Epidermal melanocyte (primary cell): ENCODE results near the gene KCTD1.

Source experiments
- DNase-seq: peaks from one replicate; pipeline ENCODE4 v3.0.0; 2011; ENCODE audit warnings: low spot score; ENCODE audit not compliant: insufficient read length

Gene KCTD1

GRCh38 chr18:26482569-26482968 lies 65.8 kb downstream of the KCTD1 start:
- DNase-seq: no peak

DNA sequence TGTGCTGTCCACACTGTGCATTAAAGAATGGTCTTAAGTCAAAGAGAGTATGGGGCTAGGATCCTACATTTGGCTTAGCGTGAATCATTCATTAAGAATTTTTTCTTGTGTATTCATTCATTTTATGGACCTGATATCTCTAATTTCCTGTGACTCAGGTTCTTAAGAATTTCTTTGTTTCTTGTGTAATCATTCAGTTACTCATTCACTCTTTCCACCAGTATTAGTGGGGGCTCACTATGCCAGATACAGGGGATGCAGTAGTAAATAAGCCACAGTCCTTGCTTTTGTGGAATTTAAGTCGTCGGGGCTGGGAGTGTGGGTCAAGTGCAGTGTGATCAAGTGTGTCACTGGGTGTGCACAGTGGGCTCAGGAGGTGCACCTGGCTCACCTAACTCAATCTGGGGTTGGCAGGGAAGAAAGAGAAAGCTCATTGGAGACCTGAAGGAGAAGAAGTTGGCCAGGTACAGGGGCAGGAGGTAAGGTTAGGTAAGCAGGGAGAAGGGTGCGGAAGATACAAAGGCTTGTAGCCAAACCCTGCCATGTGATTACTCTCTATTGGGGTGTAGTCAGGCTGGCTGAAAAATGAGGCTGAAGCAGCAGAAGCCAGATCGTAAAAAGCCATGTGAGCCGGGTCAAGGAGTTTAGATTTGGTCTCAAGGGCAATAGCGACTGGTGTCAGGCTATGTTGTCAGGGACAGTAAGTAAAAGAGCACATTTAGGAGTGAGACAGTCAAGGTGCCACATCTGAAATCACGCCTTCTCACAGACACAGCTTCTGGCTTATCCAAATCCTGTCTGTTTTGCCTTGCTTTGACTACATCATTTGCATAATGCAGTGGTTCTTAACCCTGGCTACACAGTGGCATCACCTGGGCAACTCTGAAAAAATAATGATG lies 67.2 kb downstream of the KCTD1 start:
- DNase-seq: no peak

GRCh38 chr18:26479681-26480079 lies 68.7 kb downstream of the KCTD1 start:
- no peak for DNase-seq

DNA sequence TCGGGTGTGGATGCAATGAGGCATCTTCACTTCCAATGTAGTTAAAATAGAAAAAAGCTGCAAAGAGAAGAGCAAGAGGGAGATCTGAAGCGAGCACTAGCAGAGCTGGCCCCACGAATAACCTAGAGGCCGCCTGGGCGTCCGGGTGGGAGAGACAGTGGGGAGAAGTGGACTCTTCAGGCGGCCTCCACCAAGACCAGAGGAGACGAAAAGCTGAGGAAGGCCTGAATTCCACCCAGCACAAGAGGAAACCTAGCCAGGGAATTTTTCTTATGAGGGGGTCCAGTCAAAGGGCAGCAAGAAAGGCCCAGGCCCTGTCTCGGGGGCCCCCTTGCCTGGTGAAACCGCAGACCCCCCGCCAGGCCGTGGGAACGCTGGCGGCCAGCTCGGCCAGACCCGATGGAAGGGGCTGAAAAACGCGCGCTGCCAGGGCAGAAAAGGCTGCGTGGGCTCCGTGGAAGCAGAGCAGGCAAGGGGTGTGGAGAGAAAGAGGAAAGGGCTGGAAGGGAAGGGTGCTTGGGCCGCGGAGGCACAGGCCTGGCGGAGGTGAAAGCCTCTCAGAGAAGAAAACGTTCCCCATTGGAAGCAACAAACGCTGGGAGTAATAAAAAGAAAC lies 69.2 kb downstream of the KCTD1 start:
- no peak for DNase-seq

DNA sequence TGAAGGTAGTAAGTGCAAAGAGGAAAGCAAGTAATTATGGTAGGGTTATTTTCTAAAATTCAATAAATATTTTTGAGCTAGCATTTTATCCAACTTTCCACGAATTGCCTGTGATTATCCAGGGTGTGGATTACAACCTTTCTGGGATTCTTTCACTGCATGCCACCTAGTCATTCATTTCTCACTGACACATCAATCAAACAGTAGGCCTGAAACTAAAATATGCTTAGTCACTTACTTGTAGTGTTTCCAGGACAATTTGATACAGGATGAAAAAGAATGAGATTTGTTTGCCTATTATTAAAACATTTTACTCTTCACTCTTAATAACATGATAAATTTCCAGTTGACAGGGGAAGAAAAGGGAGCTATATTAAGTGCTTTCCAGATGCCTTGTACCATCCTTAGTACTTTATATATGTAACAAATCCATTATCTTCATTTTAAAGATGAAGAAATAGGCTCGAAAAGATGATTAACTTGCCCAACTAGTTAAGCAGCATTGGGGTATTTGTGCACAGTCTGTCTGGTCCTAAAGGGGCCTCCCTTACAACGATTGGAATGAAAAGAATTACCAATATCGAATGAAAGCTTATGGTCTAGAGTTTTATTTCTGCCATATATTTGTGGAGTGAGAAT lies 70.4 kb downstream of the KCTD1 start:
- no peak for DNase-seq

DNA sequence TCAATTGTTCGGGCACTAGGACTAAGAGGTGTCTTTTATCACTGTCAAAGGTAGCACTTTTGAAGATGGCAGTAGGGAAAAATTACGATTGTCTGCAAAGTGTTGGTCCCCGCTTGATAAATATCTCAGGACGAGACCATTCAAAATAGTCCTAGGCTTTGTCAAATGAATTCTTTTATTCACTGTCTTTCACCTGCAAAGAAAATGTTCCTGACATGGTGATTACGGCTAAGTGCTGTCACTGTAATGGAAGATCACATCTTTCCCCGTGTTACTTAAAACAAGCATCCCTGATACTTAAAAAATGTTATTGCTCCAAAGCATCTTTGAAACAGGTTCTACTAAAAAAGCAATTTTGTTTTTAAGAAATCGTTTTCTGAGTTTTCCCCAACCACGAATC lies 71.7 kb downstream of the KCTD1 start:
- no peak for DNase-seq

GRCh38 chr18:26474542-26474941 lies 73.8 kb downstream of the KCTD1 start:
- DNase-seq: no peak

DNA sequence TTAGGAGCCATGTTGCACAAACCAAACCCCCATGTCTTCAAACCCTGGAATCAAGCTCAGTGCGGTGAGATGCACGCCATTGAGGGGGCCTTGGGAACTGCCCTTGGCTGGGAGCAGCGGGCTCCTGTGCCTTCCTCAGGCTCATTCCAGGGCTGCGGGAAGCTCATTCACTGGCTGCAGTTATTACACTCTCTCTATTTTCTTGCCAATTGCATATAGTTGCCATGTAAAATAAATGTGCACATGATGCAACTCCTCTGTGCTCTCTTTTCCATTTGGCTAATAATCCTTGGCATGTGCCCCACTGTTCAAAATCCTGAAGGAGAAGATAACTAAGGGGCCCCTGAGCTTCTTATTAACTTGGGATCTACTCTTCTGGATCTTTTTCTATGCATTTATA lies 74.7 kb downstream of the KCTD1 start:
- DNase-seq: no peak

DNA sequence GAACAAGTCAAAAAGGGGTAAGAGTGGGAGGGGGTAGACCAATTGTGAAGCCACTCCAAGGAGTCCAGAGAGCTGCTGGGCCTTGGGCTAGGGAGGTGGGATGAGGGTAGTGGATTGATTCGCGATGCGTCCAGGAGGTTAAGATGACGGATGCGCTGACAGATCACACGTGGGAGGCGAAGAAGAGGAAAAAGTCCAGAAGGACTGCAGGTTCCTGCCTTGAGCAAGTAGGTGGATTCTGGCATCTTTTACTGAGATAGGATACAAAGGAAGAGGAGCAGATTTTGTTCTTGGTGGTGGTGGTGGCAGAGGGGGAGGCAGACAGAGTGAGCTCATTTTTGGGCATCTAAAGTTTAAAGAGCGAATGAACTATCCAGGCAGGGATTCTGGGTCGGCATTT lies 76.5 kb downstream of the KCTD1 start:
- no peak for DNase-seq

DNA sequence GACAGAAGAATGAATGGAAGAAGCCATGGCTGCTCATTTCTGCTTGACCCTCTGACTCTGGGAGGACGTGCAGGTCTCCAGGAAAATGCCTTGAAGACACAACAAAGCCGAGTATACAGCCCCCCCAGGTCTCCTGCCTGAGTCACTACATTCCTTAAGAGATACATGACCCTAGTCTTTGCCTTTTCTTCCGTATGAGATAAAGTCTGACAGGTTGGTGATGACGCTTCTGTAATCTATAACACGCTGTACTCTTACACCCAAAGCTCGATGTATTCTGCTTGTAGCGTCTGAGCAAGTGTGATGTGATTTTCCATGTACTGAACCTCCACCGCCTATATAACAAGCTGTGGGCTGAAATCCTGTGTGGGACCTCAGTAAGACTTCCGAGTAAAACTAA lies 77.3 kb downstream of the KCTD1 start:
- no peak for DNase-seq

DNA sequence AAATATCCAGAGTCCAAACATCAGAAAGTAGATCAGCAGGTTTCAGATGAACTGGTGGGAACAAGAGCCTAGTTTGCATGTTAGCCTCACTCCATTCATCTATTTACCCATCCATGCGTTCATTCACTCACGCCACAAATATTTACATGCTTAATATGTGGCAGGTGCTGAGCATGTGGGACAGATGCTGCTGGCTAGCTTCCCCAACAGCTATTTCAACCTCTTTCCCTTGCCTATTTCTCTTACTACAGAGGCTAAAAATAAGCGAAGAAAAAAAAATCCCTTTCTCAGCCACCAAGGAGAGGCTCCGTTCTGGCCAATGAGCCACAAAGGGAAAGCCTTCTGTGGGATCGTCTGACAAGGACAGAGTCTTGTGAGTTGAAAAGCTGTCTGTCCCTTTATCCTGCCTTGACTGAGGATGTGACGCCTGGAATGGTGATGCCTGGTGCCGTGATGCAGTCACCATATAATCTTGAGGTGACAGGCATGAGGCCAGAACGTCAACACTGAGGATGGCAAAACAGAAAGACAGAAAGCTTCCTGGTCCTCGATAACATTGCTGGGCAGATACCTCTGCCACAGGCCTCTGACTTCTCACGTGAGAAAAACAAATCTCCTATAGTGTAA lies 78.2 kb downstream of the KCTD1 start:
- DNase-seq: no peak

DNA sequence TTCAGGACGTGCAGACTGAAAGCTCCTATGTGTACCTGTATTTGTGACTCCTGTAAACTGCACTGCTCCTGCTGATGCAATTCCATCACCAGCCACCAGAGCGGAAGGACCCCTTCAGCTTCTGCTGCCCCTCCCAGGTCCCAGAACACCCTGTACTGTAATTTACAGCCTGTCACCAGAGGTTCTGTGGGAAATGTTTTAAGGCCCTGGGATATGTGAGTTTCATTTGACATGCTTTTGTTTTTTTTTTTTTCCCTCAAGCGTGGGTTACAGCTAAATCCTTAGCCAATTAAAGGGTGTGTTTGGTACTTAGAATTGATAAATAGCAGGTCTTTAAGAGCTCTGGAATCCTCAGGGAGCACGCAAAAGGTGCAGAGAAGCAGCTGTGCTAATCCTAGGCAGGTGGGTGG lies 79.4 kb downstream of the KCTD1 start:
- DNase-seq: no peak

- DNase-seq: no peak
Measured at GRCh38 chr18:26466026-26466425, 82.3 kb downstream of the KCTD1 start.

- no peak for DNase-seq
Measured at GRCh38 chr18:26465431-26465830, 82.9 kb downstream of the KCTD1 start.

DNA sequence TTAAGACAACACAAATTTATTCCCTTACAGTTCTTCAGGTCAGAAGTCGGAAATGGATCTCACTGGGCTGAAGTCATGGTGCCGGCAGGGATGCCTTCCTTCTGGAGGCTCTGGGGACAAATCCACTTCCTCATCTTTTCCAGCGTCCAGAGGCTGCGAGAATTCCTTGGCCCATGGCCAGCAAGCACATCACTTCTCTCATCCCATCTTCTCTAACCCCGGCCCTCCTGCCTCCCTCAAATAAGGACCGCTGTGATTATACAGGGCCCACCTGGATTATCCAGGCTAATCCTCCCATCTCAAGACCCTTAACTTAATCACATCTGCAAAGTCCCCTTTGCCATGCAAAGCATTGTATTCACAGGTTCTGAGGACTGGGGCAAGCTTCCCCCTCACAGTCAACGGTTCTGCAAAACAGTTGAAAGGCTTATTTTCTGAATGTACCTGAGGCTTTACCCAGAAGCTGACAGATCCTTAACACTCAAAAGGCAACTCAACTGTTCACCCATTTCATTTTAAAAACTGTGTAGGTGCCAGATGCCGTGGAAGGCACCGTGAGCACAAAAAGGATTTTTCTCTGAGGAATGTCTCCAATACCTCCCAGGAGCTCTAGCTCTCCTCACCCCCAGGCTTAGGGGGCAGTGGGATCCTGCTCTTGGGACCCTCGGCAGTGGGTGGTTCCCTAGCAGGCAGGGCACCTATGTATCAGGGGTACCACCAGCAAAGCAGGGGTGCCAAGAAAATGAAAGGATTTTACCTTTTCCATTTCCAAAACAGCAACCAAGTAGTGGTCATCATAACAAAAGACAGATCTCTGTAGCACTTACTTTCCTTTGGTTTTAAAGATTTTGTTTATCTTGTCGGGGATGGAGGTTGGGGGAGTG lies 84.0 kb downstream of the KCTD1 start:
- no peak for DNase-seq

GRCh38 chr18:26462355-26462754 lies 86.0 kb downstream of the KCTD1 start:
- no peak for DNase-seq

DNA sequence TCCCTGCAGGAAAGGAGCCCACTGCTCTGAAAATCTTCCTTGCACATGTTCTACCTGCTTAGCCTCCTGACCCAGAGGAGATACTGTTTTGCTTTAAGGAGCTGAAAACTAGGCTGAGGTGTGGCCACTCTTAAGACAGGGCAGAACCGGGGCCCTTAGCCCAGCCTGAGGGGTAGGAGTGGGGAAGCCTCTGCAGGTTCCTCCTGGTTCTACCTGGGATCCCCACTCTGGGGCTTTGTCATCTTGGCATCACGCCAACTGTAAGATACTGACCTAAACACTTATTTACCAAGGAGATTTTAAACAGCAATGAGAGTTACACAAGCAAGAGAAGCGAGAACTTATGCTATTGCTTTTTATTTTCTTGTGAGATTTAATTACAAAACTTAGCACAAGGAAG lies 86.9 kb downstream of the KCTD1 start:
- no peak for DNase-seq

DNA sequence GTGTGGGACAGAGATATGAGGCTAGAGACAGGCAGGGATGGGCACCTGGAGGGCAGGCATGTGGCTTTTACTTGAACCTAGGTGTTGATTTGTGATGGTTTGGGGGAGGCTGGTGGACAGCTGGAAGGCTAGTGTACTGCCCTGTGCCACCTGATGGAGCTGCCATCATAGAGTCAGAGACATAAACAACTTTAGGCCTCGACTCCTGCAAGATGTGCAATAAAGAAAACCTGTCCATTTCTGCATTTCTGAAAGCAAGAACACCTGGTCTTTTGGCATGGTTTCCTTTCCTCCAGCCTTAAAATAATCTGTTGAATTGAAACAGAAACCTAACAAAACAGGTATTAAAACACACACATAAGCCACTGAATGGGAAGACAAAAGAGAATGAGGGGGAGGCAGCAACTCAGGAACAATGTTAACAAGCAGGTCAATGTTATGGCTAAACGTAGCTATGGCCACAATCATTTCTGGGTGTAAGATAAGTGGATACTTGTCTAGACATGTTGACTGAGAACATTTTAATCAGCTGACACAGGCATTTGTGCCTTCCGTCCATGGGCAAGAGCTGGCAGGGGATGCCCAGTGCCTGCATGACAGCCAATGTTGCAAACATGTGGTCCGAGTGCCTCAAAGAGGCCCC lies 87.8 kb downstream of the KCTD1 start:
- no peak for DNase-seq

DNA sequence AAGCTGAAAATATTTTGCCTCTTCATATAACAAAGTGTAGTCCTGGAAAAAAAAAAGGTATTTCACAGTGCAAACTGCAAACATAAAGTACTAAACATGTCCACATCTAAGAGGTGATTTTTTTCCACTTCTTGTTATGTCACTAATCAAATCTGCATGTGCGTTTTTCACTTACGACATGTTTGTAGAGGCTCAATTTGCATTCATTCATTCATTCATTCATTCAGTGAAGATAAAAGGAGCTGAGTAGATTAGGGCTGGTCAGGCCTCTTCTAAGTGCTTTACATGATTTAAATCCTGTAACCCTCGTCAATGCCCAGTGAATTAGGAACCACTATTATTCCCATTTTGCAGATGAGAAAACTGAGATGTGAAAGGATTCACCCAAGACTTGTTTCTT lies 88.5 kb downstream of the KCTD1 start:
- DNase-seq: no peak

GRCh38 chr18:26459340-26459739 lies 89.0 kb downstream of the KCTD1 start:
- no peak for DNase-seq
